Epithelial cell of alveolus of lung (primary cell): Measurements from ENCODE around the gene FAF2. TPM values are rescaled to one million over a fixed set of nuclear protein-coding genes. Genes with fewer than 3 reads are reported as not detected.

ENCODE experiments used
- total RNA-seq: library from RNA; depleted of rRNA; stranded (reverse); fragments of >200 nt; gene quantifications from 2 replicates; pipeline ENCODE4 v1.2.1, GENCODE V29; 2015

The FAF2 gene, protein sequence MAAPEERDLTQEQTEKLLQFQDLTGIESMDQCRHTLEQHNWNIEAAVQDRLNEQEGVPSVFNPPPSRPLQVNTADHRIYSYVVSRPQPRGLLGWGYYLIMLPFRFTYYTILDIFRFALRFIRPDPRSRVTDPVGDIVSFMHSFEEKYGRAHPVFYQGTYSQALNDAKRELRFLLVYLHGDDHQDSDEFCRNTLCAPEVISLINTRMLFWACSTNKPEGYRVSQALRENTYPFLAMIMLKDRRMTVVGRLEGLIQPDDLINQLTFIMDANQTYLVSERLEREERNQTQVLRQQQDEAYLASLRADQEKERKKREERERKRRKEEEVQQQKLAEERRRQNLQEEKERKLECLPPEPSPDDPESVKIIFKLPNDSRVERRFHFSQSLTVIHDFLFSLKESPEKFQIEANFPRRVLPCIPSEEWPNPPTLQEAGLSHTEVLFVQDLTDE
- 41.0 and 47.1 TPM in 2 replicates for total RNA-seq

DNA sequence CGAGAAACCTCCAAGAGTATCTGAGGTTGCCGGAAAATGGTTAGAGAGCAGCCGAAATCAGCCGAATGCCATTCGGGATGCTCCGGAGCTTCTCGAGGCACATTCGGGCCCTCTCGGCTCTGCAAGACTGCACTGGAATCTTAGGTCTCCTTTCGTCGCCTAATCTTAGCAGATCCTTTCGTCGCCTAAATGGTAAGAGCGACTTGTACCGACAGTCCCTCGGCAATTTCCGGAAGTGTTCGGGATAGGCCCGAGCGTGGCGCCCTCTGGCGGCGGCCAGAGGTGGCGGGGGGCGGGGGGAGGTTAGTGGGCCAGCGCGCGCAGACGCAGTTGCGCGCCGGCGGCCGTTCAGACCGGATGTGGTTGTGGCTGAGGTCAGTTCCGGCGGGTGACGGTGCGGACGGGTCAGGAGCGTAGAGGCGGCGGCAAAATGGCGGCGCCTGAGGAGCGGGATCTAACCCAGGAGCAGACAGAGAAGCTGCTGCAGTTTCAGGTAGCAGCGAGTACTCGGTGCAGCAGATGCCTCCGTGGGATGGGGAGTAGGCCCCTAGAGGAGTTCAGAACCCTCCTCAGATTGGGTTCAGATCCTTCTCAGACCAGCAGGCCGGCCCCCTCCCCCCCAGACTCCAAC, at the start of gene FAF2:
FAF2 (plus strand) TSS at position 408 of the 631 bp plus-strand sequence; CDS start at position 431, 23 bp downstream.

DNA sequence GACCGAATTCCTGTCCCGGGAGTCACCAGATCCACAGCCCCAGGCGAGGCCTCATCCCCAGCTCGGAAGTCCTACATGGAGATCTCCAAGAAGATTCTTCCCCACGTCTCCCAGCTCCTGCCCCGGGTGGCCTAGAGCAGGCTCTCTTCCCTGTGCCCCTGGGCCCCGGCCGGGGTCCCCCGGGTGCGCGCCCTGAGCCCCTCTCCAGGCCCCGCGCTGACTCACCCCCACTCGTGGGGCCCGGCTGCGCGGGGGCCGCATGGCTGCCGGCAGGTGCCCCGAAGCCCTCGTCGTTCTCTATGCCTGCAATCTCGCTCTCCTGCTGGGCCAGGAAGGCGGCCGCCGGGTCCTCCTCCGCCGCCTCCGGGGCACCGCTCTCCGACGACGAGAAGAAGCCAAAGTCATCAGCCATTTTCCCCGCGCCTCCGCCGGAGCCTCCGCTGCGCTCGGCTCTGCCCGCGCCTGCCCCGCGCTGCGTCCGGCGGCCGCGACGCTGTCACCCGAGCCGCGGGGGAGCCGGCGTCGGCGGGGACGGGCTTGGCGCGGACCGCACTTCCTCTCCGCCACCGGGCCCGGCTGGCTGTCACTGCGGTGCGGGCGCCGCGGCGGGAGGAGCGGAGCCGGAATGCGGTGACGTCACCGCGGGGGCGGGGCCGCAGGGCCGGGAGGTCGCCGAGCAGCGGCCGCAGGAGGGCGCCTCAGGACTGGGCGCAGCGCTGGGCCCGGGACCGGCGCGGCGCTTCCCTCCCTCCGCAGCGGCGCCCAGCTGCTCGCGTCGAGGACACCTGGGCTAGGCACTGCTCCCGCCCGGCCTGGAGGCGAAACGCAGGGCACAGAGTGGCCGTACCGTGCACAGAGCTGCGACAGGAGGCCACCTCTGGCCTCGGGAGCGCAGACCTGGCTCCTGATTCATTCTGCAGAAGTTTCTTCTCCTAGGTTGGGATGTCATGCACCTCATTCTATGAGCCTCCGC, 31.9 kb upstream of the FAF2 start, which contains the start of gene CLTB:
CLTB (minus strand) TSS at position 588 of the 973 bp plus-strand sequence; CDS start at position 412, 176 bp downstream.

DNA sequence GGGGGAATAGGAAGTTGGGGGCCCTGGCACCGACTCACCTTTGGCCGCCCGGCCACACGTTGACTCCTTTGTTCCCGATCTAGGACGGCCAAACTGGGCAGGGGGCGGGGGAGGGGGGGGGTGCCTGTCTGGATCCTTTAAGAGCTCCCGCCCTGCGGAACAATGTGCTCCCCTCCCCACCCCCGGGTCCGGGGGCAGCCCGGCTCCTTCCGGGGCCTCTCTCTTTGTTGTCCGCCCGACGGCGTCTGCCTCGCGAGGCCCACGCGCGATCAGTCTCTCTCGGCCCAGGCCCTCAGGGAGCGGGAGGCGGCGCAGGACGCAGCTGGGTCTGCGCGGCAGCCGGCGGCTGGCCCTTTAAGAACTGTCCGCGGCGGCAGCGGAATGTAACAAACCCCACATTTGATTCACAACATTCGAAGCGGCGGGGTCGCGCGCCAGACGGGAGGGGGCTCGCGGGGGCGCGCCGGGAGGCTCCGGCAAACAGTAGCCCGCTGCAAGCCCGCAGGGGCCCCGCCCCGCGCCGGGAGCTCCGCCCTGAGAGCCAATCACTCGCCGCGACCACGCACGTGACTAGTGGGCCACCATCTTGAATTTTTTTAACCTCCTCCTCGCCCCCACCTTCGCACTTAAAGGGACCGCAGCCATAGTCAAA, 88.8 kb downstream of the FAF2 start, which contains the start of gene RNF44:
RNF44 (minus strand) TSS at position 501 of the 652 bp plus-strand sequence. CDS start 4,930 bp downstream, outside the sequence.

DNA sequence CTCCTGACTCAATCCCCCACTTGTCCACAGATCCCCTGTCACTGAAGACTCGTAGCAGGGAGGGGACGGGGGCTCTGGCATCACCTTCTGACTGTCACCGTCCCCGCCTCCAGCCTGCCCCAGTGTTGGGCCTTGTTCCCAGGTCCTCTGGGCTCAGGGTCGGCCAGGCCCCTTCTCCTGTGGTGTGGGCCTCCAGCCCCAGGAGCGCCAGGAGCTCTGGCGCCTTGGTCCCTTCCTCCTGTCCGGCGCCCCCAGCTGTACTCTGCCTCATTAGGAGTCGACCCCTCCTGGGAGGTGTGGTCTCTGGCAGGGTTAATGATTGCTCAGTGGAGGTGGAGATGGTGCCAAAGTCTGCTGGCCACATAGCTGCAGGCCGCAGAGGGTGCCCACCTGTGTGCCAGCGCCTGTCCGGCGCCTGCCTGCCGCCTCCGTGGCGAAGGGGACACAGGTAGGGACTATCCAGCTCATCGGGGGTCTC, 100.8 kb downstream of the FAF2 start, which contains the start of gene CDHR2:
CDHR2 (plus strand) TSS at position 376 of the 478 bp plus-strand sequence. CDS start 16,011 bp downstream, outside the sequence.

Other genes starting within 250 kb of the FAF2 start
- gene SIMC1, start 210.0 kb upstream of the FAF2 start, total RNA-seq: 14.1 and 24.4 TPM in 2 replicates
- gene KIAA1191, start 86.6 kb upstream of the FAF2 start, total RNA-seq: 90.2 and 106 TPM in 2 replicates
- gene ARL10, start 82.9 kb upstream of the FAF2 start, total RNA-seq: 5.7 and 20.5 TPM in 2 replicates
- gene NOP16, start 59.8 kb upstream of the FAF2 start, total RNA-seq: 7.4 and 14.0 TPM in 2 replicates
- gene HIGD2A, start 59.6 kb upstream of the FAF2 start, total RNA-seq: 110 and 210 TPM in 2 replicates
- gene CLTB, start 31.8 kb upstream of the FAF2 start, total RNA-seq: 75.3 and 96.3 TPM in 2 replicates
- 5.6 and 11.5 TPM in 2 replicates for gene RNF44, start 89.0 kb downstream of the FAF2 start, total RNA-seq
- gene CDHR2, start 101.0 kb downstream of the FAF2 start, total RNA-seq: not detected in 2 replicates
- gene GPRIN1, start 161.8 kb downstream of the FAF2 start, total RNA-seq: 4.5 and 12.0 TPM in 2 replicates
- not detected in 2 replicates for gene SNCB, start 182.1 kb downstream of the FAF2 start, total RNA-seq
- gene EIF4E1B, start 182.3 kb downstream of the FAF2 start, total RNA-seq: not detected in 2 replicates
- 19.1 and 36.1 TPM in 2 replicates for gene TSPAN17, start 199.1 kb downstream of the FAF2 start, total RNA-seq